A673 (cell line): ENCODE data around the gene DAZL. TPM values are rescaled to one million over a fixed set of nuclear protein-coding genes. Genes with fewer than 3 reads are reported as not detected.

Experiments used
- BruUV-seq: library from RNA; stranded (reverse); fragments of 400-500 nt; replicated peaks from 2 replicates; lab custom pipeline; 2021; lab: Mats Ljungman, UMichigan
- CTCF ChIA-PET: fragments of 300-600 bp; sonication (Branson Sonifier 250); formaldehyde crosslinking; loops from one replicate; lab custom pipeline; 2022; ENCODE audit warnings: antibody characterized with exemption; lab: Charles Lee
- POLR2A ChIA-PET: fragments of 300-600 bp; sonication (Branson Sonifier 250); formaldehyde crosslinking; loops from one replicate; lab custom pipeline; 2022; ENCODE audit warnings: antibody characterized with exemption; ENCODE audit not compliant: low non-redundant PET; lab: Charles Lee
- DNase-seq: peaks from one replicate; pipeline ENCODE4 v3.0.0-alpha.2; 2015; ENCODE audit warnings: low spot score
- H3K27ac ChIP-seq: fragments of 200-600 bp; sonication (generic); 2 replicates; pipeline ENCODE4 v1.5.1; 2016; ENCODE audit warnings: mixed run types, low read depth, mild to moderate bottlenecking, mixed read lengths, antibody characterized with exemption, low read length; ENCODE audit not compliant: poor library complexity, severe bottlenecking
- H3K27me3 ChIP-seq: fragments of 200-600 bp; sonication (generic); replicated peaks from 2 replicates; pipeline ENCODE4 v1.6.1; 2017; ENCODE audit warnings: mixed run types, low read depth, mild to moderate bottlenecking, mixed read lengths, antibody characterized with exemption, low read length; ENCODE audit not compliant: insufficient read depth, poor library complexity
- H3K36me3 ChIP-seq: fragments of 200-600 bp; sonication (generic); 2 replicates; pipeline ENCODE4 v1.6.1; 2016; ENCODE audit warnings: mixed run types, mild to moderate bottlenecking, mixed read lengths, antibody characterized with exemption, low read length; ENCODE audit not compliant: insufficient read depth, poor library complexity, severe bottlenecking
- H3K4me1 ChIP-seq: fragments of 200-600 bp; sonication (generic); 2 replicates; pipeline ENCODE4 v1.6.1; 2017; ENCODE audit warnings: mixed run types, mild to moderate bottlenecking, mixed read lengths, antibody characterized with exemption, low read length; ENCODE audit not compliant: insufficient read depth, poor library complexity, severe bottlenecking
- H3K4me3 ChIP-seq: fragments of 200-600 bp; sonication (generic); 2 replicates; pipeline ENCODE4 v1.5.1; 2016; ENCODE audit warnings: low read depth, mixed run types, mild to moderate bottlenecking, mixed read lengths, low read length; ENCODE audit not compliant: poor library complexity, severe bottlenecking
- H3K9me3 ChIP-seq: fragments of 200-600 bp; sonication (generic); 2 replicates; pipeline ENCODE4 v1.6.1; 2016; ENCODE audit warnings: mixed run types, low read depth, mild to moderate bottlenecking, mixed read lengths, antibody characterized with exemption, low read length; ENCODE audit not compliant: poor library complexity, severe bottlenecking
- EZH2 ChIP-seq: fragments of 200-600 bp; sonication (generic); IDR thresholded peaks from 2 replicates; pipeline ENCODE4 v1.6.1; 2017; ENCODE audit warnings: borderline replicate concordance, low read depth, mild to moderate bottlenecking, mixed read lengths, antibody characterized with exemption, low read length; ENCODE audit not compliant: poor library complexity, severe bottlenecking
- intact Hi-C: fragments of 100-400 bp; cut with micrococcal nuclease; formaldehyde crosslinking; loops from one replicate; pipeline ENCODE4 v1.10.0; 2022; ENCODE audit not compliant: unreplicated experiment
- total RNA-seq: library from RNA; stranded (reverse); gene quantifications from 2 replicates; pipeline ENCODE4 v1.2.3, GENCODE V29; 2021
- TF ChIP-seq, protein P1 (sequence below): fragments of 300-800, 200-600 bp; sonication (generic); conservative IDR thresholded peaks from 2 replicates; pipeline ENCODE4 v1.5.1; 2017; ENCODE audit warnings: low read depth, mild to moderate bottlenecking, antibody characterized with exemption, low read length, moderate library complexity, mixed read lengths

DAZL gene
- total RNA-seq, 1 experiment from 2014 or later = not detected

DNA sequence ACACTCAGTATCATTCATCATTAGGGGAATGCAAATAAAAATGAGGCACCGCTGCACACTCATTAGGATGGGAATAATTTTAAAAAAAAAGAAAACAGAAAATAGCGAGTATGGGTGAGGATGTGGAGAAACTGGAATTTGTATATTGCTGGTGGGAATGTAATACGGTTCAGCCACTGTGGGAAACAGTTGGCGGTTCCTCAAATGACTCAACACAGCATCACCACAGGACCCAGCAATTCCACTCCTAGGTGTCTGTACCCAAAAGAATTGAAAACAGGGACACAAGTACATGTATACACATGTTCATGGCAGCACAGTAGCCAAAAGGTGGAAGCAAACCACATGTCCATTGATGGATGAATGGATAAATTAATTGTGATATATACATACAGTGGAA, 56.5 kb downstream of the DAZL start:
- no peak for TF ChIP-seq EZH2
- TF ChIP-seq, protein P1, sequence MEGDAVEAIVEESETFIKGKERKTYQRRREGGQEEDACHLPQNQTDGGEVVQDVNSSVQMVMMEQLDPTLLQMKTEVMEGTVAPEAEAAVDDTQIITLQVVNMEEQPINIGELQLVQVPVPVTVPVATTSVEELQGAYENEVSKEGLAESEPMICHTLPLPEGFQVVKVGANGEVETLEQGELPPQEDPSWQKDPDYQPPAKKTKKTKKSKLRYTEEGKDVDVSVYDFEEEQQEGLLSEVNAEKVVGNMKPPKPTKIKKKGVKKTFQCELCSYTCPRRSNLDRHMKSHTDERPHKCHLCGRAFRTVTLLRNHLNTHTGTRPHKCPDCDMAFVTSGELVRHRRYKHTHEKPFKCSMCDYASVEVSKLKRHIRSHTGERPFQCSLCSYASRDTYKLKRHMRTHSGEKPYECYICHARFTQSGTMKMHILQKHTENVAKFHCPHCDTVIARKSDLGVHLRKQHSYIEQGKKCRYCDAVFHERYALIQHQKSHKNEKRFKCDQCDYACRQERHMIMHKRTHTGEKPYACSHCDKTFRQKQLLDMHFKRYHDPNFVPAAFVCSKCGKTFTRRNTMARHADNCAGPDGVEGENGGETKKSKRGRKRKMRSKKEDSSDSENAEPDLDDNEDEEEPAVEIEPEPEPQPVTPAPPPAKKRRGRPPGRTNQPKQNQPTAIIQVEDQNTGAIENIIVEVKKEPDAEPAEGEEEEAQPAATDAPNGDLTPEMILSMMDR = no peak
- H3K27me3 ChIP-seq = no peaks in the 10 kb centered on the region
- H3K27ac ChIP-seq = no peak overlapping the region
- CTCF ChIA-PET = no interaction called here
- peaks cover 5% of the 10 kb centered on the region for H3K4me1 ChIP-seq
- H3K4me3 ChIP-seq = no peak overlapping the region
- DNase-seq = no peak
- intact Hi-C loops = loop anchor here (1.0 kb wide), 1 partner anchor 280 kb away; no protein-coding TSS in a partner anchor
- no peaks in the 10 kb centered on the region for H3K9me3 ChIP-seq
- no peaks in the 10 kb centered on the region for H3K36me3 ChIP-seq
- no TSS peak for BruUV-seq
- POLR2A ChIA-PET = no interaction called here

DNA sequence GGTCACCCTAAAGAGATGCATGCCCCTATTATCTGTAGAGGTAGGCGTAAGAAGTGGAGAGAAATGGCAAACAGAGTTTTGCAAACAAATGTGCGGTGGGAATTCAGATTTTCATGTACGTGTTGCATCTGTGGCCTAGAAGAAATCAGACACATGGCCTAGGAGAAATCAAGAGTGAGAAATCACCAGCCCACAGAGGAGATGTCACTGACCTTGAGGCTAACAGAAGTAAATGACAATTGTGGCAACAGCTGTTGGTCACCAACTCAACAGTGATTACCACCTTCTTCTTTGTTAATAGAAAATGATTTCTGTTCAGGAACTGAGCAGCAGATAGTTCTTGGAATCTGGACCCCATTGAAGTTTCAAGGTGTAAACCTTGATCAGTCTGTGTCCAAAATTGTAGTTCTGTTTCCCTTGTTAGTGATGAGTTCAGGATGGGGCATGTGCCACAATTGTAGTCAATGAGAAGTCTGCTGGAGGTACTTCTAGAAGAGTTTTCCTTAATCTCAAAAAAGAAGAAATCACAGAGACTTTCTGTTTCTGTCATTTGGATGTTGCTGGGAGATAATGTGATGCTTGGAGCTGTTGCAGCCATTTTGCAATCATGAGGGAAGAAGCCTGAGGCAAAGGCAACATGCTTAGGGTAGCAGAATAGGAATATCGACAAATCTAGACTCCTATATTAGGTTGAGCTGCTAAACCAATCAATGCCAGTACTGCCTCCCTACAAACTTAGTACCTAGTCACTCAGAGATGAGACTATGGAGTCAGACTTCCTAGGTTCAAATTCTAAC, 57.5 kb downstream of the DAZL start:
- DNase-seq = no peak
- Histone ChIP-seq H3K4me3 (no peak overlapping the region), H3K27ac (no peak overlapping the region), H3K36me3 (no peaks in the 10 kb centered on the region), H3K9me3 (no peaks in the 10 kb centered on the region), H3K4me1 (peaks cover 5% of the 10 kb centered on the region), H3K27me3 (no peaks in the 10 kb centered on the region)
- TF ChIP-seq, protein P1 = no peak
- no peak for TF ChIP-seq EZH2
- intact Hi-C loops = no loop called here
- CTCF ChIA-PET = no interaction called here
- POLR2A ChIA-PET = no interaction called here
- BruUV-seq = no TSS peak

DNA sequence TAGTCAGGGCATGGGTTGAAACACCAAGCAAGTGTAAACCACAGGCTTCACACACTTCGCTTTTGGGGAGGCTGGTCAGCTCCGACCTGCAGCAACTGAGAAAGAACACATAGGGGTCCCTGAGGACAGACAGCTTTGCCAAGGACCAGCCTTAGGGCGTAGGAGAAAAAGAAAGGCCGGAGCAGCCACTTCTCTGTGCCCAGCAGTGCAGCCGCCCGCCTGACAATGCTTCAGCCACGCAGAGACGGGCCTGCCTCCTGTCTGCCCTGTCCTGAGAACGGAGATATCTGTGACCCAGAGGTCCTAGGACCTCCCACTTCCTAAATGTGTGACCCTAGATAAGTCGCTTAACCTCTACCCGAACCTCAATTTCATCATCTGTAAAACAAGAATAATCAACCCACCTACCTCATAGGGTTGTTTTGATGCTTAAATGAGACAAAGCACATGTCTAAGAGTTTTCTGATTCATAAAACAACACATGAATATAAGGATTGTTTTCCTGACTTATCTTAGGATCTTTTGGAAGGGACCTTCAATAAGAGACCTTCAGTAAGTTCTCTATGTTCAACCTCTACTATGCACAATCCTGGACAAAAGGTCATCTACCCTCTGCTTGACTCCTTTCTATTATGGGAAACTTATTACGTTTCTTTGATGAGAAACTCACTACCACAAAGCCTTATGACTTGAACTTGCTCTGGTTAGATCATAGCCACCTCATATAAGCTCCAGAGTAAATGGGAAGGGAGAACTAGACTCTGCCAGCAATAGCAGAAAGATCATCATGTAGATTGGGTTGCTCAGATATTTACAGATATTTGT, 58.8 kb downstream of the DAZL start:
- POLR2A ChIA-PET = interaction anchor here (0.5 kb wide), 1 partner anchor 222 kb away, joined by 3 read pairs; no protein-coding TSS in a partner anchor
- intact Hi-C loops = no loop called here
- Histone ChIP-seq H3K4me1 (peaks cover 5% of the 10 kb centered on the region), H3K4me3 (no peak overlapping the region), H3K27me3 (no peaks in the 10 kb centered on the region), H3K27ac (no peak overlapping the region), H3K36me3 (no peaks in the 10 kb centered on the region), H3K9me3 (no peaks in the 10 kb centered on the region)
- CTCF ChIA-PET = no interaction called here
- no peak for TF ChIP-seq EZH2
- TF ChIP-seq, protein P1 = no peak
- BruUV-seq = no TSS peak
- DNase-seq = no peak
